NB4 (cell line): ENCODE results near the gene NTNG1.
"Not testable (repeated sequence)": the region's sequence is repeated elsewhere in the genome, so short reads cannot be mapped to it uniquely, and the experiment has no call there.

Source experiments
- DNase-seq: peaks from one replicate; pipeline ENCODE4 v3.0.0; 2010; ENCODE audit warnings: low read depth
- H3K4me3 ChIP-seq: one replicate; pipeline ENCODE4 v1.5.1; 2011; ENCODE audit warnings: mild to moderate bottlenecking, low read depth, low read length, moderate library complexity
- MYC ChIP-seq: IDR thresholded peaks from 2 replicates; pipeline ENCODE4 v1.6.1; 2011; ENCODE audit warnings: low read depth, low read length
- POLR2A ChIP-seq: IDR thresholded peaks from 2 replicates; pipeline ENCODE4 v1.6.1; 2011; ENCODE audit warnings: mild to moderate bottlenecking; ENCODE audit not compliant: insufficient read length; ENCODE audit errors: extremely low read depth
- TF ChIP-seq, protein P1 (sequence below): IDR thresholded peaks from one replicate; pipeline ENCODE4 v1.5.1; 2012; ENCODE audit warnings: low read depth, low read length
- TF ChIP-seq, protein P2 (sequence below): IDR thresholded peaks from 2 replicates; pipeline ENCODE4 v1.6.1; 2011; ENCODE audit warnings: low read depth, low read length

NTNG1 gene

DNA sequence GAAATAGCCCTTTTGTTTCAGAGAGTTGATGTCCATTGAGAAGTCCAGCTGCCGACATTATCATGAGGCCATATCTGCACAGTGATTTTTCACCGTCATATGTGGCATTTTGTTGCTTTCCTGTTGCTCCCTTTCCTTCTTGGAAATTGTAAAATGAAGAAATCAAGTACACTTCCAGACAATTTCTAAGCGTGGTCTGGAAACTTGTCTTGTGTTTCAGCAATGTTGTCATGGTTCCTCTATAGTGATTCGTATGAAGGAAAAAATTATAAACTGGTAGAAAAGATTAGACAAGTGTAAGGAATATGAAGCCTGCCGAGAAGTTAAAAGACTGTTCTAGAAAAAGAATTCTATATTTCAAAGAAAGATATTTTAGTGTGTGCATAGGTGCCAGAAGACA, 17.7 kb downstream of the NTNG1 start:
- H3K4me3 ChIP-seq: no peak overlapping the region
- no peak for DNase-seq
- TF ChIP-seq, protein P1, sequence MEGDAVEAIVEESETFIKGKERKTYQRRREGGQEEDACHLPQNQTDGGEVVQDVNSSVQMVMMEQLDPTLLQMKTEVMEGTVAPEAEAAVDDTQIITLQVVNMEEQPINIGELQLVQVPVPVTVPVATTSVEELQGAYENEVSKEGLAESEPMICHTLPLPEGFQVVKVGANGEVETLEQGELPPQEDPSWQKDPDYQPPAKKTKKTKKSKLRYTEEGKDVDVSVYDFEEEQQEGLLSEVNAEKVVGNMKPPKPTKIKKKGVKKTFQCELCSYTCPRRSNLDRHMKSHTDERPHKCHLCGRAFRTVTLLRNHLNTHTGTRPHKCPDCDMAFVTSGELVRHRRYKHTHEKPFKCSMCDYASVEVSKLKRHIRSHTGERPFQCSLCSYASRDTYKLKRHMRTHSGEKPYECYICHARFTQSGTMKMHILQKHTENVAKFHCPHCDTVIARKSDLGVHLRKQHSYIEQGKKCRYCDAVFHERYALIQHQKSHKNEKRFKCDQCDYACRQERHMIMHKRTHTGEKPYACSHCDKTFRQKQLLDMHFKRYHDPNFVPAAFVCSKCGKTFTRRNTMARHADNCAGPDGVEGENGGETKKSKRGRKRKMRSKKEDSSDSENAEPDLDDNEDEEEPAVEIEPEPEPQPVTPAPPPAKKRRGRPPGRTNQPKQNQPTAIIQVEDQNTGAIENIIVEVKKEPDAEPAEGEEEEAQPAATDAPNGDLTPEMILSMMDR: no peak

DNA sequence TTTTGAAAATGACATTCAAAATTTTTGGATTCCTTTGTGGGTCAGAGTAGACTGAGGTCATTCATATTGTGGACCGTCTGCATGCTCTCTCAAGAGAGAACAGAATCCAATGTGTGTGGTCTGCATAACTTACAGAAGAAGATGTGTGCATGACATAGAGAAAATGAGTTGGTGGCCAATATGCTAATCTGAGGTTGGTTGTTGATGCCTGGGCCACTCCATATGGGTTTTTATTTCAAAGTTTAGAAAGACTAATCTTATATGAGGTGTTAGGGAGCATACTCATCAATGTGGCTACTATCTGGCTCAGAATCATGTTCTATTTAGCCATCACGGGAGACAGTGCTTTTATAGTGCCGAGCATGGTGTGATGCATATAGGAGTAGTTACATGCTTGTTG, 18.2 kb downstream of the NTNG1 start:
- DNase-seq: no peak
- TF ChIP-seq, protein P1: no peak
- TF ChIP-seq, protein P2, sequence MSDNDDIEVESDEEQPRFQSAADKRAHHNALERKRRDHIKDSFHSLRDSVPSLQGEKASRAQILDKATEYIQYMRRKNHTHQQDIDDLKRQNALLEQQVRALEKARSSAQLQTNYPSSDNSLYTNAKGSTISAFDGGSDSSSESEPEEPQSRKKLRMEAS: no peak
- TF ChIP-seq POLR2A: no peak
- TF ChIP-seq MYC: no peak
- H3K4me3 ChIP-seq: no peak overlapping the region

DNA sequence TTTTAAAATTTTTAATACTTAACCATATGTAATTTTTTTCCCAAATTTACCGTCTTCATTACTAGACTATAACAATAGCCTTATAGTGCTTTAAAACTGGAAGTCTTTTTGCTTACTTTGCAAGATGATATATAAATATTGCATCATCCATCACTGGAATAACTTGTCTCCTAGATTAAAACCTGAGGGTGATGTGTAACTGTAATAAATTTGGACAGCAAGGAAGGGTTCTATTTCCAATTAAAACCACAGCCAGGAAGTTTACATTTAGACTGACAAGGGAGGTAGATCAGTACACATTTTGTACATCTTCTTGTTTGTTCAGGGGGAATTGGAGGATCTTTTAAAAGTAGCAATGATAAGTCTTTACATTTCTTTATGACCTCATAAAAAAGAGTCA, 21.9 kb downstream of the NTNG1 start:
- TF ChIP-seq, protein P1: no peak
- TF ChIP-seq POLR2A: no peak
- TF ChIP-seq, protein P2: no peak
- TF ChIP-seq MYC: no peak
- DNase-seq: no peak

DNA sequence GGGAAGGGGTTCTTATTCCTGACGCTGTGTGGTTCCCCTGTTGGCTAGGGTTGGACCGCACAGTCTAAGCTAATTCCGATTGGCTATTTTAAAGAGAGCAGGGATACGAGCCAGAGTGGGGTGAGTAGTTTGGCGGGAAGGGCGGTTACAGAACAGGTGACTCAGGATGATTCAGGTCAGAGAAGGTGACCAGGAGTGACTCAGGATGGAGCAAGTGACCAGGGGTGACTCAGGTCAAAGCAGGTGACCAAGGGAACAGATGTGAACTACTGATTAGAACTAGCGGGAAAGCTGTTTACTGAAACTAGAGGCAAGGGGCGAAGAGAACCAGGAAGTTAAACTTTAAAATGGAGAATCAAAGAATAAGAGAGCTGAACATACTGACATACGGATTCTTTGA, 24.1 kb downstream of the NTNG1 start:
- not testable (repeated sequence) for H3K4me3 ChIP-seq, DNase-seq

More for the DNA sequence above, 21.9 kb downstream of the NTNG1 start:
- no peak overlapping the region for H3K4me3 ChIP-seq

DNA sequence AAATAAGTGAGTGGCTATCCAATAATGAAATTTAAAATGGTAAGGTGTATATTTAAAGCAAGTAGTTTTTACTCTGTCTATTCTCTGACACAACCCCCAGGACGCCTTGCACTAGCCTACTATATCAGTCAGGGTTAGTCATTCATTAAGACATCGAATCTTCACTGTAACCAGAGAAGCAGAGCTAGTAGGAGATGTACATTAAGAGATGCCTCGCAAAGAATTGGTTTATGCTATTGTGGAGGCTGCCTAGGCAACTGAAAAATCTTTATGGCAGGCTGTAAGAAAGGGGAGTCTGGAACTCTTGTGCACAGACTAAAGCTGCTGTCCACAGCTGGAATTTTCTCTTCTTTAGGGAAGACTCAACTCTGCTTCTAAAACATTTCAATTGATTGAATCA, 28.8 kb downstream of the NTNG1 start:
- no peak for TF ChIP-seq POLR2A
- no peak for TF ChIP-seq MYC
- TF ChIP-seq, protein P1: no peak
- TF ChIP-seq, protein P2: no peak
- no peak overlapping the region for H3K4me3 ChIP-seq
- no peak for DNase-seq

DNA sequence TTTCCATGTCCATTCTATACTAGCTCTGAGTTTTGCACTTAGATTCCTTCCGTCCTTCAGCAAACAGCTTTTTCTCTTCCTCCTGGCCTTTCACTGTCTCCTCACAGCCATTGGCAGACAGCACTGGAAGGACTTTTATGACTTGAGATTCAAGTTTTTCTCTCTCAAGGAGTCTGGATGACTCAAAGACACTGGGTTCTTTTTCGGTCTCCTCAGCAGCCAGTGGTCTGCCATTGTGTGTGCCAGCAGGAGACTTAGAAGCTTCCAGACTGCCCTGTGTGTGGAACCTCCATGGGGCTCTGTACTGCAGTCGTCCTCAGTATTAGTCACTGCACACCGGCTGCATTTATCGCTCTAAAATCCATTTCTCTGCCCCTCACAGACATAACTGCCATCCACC, 30.5 kb downstream of the NTNG1 start:
- H3K4me3 ChIP-seq: no peak overlapping the region
- no peak for DNase-seq
- TF ChIP-seq, protein P2: no peak
- TF ChIP-seq POLR2A (no peak), MYC (no peak)
- TF ChIP-seq, protein P1: no peak
